Esophagus muscularis mucosa (tissue), 4 donors: ENCODE results near the gene GET3. TPM values are rescaled to one million over a fixed set of nuclear protein-coding genes. Genes with fewer than 3 reads are reported as not detected.
A peak's percentile ranks its signal among the peaks of the same experiment; 100 is the strongest.

Source experiments
- DNase-seq: peaks from one replicate; pipeline ENCODE4 v3.0.0-alpha.2; 2017; ENCODE audit errors: extremely low spot score
- H3K27ac ChIP-seq, 4 donors: fragments of 200-600 bp; sonication (generic); replicated peaks in 1 of 4; 1 replicate in 3 of 4; 2 replicates in 1 of 4; pipeline ENCODE4 v1.5.1; 2016 to 2019; ENCODE audit warnings: mild to moderate bottlenecking in 1 of 4
- H3K27me3 ChIP-seq, 4 donors: fragments of 200-600 bp; sonication (generic); one replicate each; pipeline versions ENCODE4 v1.5.1 to v1.6.0; 2016 to 2019
- H3K36me3 ChIP-seq, 4 donors: fragments of 200-600 bp; sonication (generic); one replicate each; pipeline ENCODE4 v1.5.1; 2016 to 2019
- H3K4me1 ChIP-seq, 4 donors: fragments of 200-600 bp; sonication (generic); one replicate each; pipeline ENCODE4 v1.5.1; 2016 to 2019
- H3K4me3 ChIP-seq, 4 donors: fragments of 200-600 bp; sonication (generic); 1 replicate in 2 of 4; 2 replicates in 2 of 4; pipeline ENCODE4 v1.5.1; 2016 to 2019; ENCODE audit warnings: mild to moderate bottlenecking in 4 of 4, moderate library complexity in 1 of 4
- H3K9me3 ChIP-seq, 4 donors: fragments of 200-600 bp; sonication (generic); 1 replicate in 3 of 4; 2 replicates in 1 of 4; pipeline ENCODE4 v1.5.1; 2016 to 2019
- EP300 ChIP-seq: sonication (generic); formaldehyde crosslinking; IDR thresholded peaks from one replicate; pipeline ENCODE4 v1.6.1; 2017; ENCODE audit warnings: antibody characterized with exemption
- POLR2A ChIP-seq: fragments of 450-650 bp; IDR thresholded peaks from one replicate; pipeline ENCODE4 v1.6.1; 2017; ENCODE audit warnings: antibody characterized with exemption, moderate library complexity, mild to moderate bottlenecking, low read depth
- POLR2AphosphoS5 ChIP-seq, 2 donors: sonication (generic); formaldehyde crosslinking; IDR thresholded peaks; one replicate each; pipeline ENCODE4 v1.6.1; 2017; ENCODE audit warnings: antibody characterized with exemption in 2 of 2
- WGBS: methylation state at CpG from one replicate; pipeline ENCODE4 v1.1.5; 2018; 5-methylcytosine and 5-hydroxymethylcytosine counted together
- intact Hi-C: fragments of 100-400 bp; cut with DNase I; formaldehyde crosslinking; loops from one replicate; pipeline ENCODE4 v1.15.1; 2023
- total RNA-seq, 4 donors: library from RNA; depleted of rRNA; stranded (reverse); fragments of >200 nt; gene quantifications; one replicate each; pipeline versions ENCODE4 v1.1.0 to v1.2.1, GENCODE V29; 2016
- TF ChIP-seq, protein P1 (sequence below), 3 experiments: fragments of 200-600 bp in 2 of 3; fragments of 450-650 bp in 1 of 3; sonication (generic) in 2 of 3; IDR thresholded peaks; one replicate each; pipeline ENCODE4 v1.5.1; 2017 to 2019; ENCODE audit warnings: antibody characterized with exemption in 3 of 3, mild to moderate bottlenecking in 2 of 3, moderate library complexity in 1 of 3

The GET3 gene
- total RNA-seq, 4 donors from 2014 or later, result 46.9 to 63.5 (median 51.3) TPM

DNA sequence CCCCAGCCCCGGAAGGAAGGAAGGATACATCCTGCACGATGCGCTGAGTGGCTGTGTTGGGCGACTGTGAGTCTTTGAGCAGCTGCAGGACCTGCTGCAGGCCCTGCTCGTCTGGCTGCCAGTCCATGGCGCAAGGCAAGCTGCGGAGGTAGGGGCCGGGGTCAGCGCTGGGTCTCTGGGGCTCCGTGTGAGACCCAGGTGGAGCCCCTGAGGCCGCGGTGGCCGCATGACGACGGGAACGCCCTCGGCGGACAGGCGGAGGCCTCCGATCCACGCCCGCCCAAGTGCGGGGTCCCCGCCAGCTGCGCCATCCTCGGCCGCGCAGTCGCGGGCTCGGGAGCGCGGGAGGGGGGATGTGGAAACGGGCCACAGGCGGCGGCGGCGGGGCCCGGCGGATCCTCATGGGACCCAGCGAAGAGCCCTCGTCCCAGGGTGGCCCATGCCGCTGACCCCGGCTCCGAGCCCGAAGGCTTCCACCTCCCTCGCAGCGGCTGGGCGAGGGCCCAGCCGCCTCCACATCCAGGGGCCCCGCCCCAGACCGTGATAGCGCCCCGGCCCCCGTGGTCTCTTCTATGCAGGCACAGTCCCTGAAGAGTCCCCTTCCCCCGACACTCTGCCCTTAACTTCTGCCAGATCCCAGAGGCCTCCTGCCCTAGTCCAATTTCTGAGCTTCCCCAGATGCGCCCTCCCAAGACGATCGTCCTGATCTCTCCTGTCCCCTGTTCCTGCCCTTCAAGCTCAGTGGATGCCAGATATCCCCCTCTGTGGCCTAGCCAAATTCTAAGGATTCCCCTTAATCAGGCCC is 16.2 kb upstream of the GET3 start:
- peak overlapping the region; percentile 88 to 98 (median 91) for H3K4me3 ChIP-seq
- WGBS, result 2% methylated on average over 18 of the region's 59 CpGs
- peaks cover 46 to 64% (median 61%) of the 10 kb centered on the region in 4 donors for H3K4me1 ChIP-seq
- no peak for DNase-seq
- no peaks in the 10 kb centered on the region for H3K9me3 ChIP-seq
- peak overlapping the region; percentile 97 to 99 (median 98) for H3K27ac ChIP-seq
- H3K36me3 ChIP-seq, result peaks cover 22 to 33% (median 28%) of the 10 kb centered on the region in 4 donors
- intact Hi-C loops, result loop anchor here (5.0 kb wide), 1 partner anchor 49 kb away; no protein-coding TSS in a partner anchor
- H3K27me3 ChIP-seq, result no peaks in the 10 kb centered on the region
- TF ChIP-seq POLR2A, result no peak
- TF ChIP-seq POLR2AphosphoS5 (IDR thresholded peaks at IDR 0.05), result peak in 1 of 2 donors; percentile 8
- TF ChIP-seq, protein P1, sequence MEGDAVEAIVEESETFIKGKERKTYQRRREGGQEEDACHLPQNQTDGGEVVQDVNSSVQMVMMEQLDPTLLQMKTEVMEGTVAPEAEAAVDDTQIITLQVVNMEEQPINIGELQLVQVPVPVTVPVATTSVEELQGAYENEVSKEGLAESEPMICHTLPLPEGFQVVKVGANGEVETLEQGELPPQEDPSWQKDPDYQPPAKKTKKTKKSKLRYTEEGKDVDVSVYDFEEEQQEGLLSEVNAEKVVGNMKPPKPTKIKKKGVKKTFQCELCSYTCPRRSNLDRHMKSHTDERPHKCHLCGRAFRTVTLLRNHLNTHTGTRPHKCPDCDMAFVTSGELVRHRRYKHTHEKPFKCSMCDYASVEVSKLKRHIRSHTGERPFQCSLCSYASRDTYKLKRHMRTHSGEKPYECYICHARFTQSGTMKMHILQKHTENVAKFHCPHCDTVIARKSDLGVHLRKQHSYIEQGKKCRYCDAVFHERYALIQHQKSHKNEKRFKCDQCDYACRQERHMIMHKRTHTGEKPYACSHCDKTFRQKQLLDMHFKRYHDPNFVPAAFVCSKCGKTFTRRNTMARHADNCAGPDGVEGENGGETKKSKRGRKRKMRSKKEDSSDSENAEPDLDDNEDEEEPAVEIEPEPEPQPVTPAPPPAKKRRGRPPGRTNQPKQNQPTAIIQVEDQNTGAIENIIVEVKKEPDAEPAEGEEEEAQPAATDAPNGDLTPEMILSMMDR (IDR thresholded peaks at IDR 0.05), result no peak
- TF ChIP-seq EP300, result no peak

- Histone ChIP-seq H3K9me3 (no peaks in the 10 kb centered on the region), H3K36me3 (peaks cover 16 to 24% (median 20%) of the 10 kb centered on the region in 4 donors), H3K27me3 (no peaks in the 10 kb centered on the region), H3K27ac (peak overlapping the region; percentile 97 to 99 (median 98)), H3K4me3 (peak overlapping the region; percentile 88 to 98 (median 91)), H3K4me1 (peaks cover 46 to 59% (median 56%) of the 10 kb centered on the region in 4 donors)
- no peak for TF ChIP-seq POLR2A
- 0% methylated on average over 26 of the region's 65 CpGs for WGBS
- DNase-seq, result peak; percentile 93
- intact Hi-C loops, result loop anchor here (5.0 kb wide), 1 partner anchor 50 kb away; no protein-coding TSS in a partner anchor
Measured at GRCh38 chr19:12721656-12722565, 15.4 kb upstream of the GET3 start.

DNA sequence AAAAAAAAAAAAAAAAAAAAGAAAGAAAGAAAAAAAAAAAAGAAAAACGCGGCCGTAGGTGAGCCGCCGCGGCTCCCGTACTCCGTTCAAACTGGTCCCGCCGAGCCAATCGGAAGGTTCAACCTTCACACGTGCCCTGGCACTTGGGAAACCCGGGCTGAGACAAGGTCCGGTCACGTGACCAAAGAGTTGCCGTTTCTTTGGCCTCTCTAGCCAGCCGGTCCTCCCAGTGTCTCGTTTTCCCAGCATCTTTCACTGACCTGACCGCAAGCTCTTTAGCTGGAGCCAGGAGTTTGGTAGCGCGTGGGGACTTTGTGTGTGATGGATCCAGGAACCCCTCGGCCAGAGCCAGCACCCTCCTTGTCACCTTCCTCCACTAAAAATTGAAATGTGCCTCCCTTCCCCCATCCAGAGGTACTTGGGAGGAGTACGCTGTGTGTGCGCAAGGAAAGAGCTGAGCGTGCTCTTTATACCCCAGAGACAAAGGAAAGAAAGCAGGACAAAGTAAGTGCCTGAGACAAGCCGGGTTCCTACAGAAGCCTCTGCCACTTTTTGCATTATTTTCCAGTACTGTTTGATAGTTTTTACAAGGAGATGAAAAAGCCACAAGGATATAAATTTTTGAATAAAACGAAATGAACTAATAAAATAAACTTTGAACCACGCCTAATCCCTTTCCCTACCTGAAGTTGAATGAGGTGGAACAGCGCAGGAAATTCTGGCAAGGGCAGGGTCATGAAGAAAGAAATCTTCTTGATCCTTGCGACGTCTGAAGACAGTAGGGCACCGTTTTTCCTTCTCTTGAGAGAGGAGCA is 14.5 kb upstream of the GET3 start:
- under 1% methylated on average over 32 of the region's 32 CpGs for WGBS
- H3K4me3 ChIP-seq, result peak overlapping the region; percentile 88 to 98 (median 91)
- H3K27me3 ChIP-seq, result no peaks in the 10 kb centered on the region
- no peaks in the 10 kb centered on the region for H3K9me3 ChIP-seq
- peaks cover 46 to 56% (median 55%) of the 10 kb centered on the region in 4 donors for H3K4me1 ChIP-seq
- peaks cover 10 to 20% (median 19%) of the 10 kb centered on the region in 4 donors for H3K36me3 ChIP-seq
- H3K27ac ChIP-seq, result peak overlapping the region; percentile 97 to 99 (median 98)
- TF ChIP-seq EP300 (no peak), POLR2AphosphoS5 (IDR thresholded peaks at IDR 0.05) (peak; percentile 85 to 89)
- intact Hi-C loops, result loop anchor here (5.0 kb wide), 1 partner anchor 50 kb away; no protein-coding TSS in a partner anchor
- DNase-seq, result peak; percentile 99

GRCh38 chr19:12723381-12723640 is 14.0 kb upstream of the GET3 start:
- peaks cover 46 to 54% (median 53%) of the 10 kb centered on the region in 4 donors for H3K4me1 ChIP-seq
- 7% methylated on average over 6 of the region's 7 CpGs for WGBS
- DNase-seq, result no peak

More at GRCh38 chr19:12723381-12723640, 14.0 kb upstream of the GET3 start:
- TF ChIP-seq EP300, result no peak
- TF ChIP-seq POLR2A, result no peak
- TF ChIP-seq POLR2AphosphoS5 (IDR thresholded peaks at IDR 0.05), result no peak
- TF ChIP-seq, protein P1 (IDR thresholded peaks at IDR 0.05), result no peak
- H3K9me3 ChIP-seq, result no peaks in the 10 kb centered on the region
- no peaks in the 10 kb centered on the region for H3K27me3 ChIP-seq
- peak overlapping the region; percentile 88 to 98 (median 91) for H3K4me3 ChIP-seq
- peak overlapping the region; percentile 97 to 99 (median 98) for H3K27ac ChIP-seq
- peaks cover 7 to 20% (median 16%) of the 10 kb centered on the region in 4 donors for H3K36me3 ChIP-seq
- intact Hi-C loops, result loop anchor here (5.0 kb wide), 1 partner anchor 51 kb away; no protein-coding TSS in a partner anchor
